Hair follicular keratinocyte (primary cell): Measurements from ENCODE around the gene EIF1B. TPM values are rescaled to one million over a fixed set of nuclear protein-coding genes. Genes with fewer than 3 reads are reported as not detected.

Experiments
- total RNA-seq: library from RNA; depleted of rRNA; stranded (reverse); fragments of >200 nt; gene quantifications from 2 replicates; pipeline ENCODE4 v1.2.3, GENCODE V29; 2015

EIF1B gene
- 12.7 and 25.3 TPM in 2 replicates for total RNA-seq

GRCh38 chr3:40309418-40309924 is at the start of gene EIF1B:
Gene EIF1B, plus strand, starts transcription at chr3:40309707. Its CDS starts 235 bp downstream, at chr3:40309942.

Other genes with a start within 250 kb of the EIF1B start
- 6.3 and 12.2 TPM in 2 replicates for gene ENTPD3, start 77.5 kb downstream of the EIF1B start, total RNA-seq
- 524 and 585 TPM in 2 replicates for gene RPL14, start 147.6 kb downstream of the EIF1B start, total RNA-seq
- gene ZNF619, start 167.4 kb downstream of the EIF1B start, total RNA-seq, result 2.5 and 3.6 TPM in 2 replicates
- gene ZNF620, start 196.3 kb downstream of the EIF1B start, total RNA-seq, result 0.39 and 0.72 TPM in 2 replicates
- gene ZNF621, start 215.3 kb downstream of the EIF1B start, total RNA-seq, result 4.2 and 7.0 TPM in 2 replicates